ENCODE measurements around the gene STRADA. TPM values are rescaled to one million over a fixed set of nuclear protein-coding genes. Genes with fewer than 3 reads are reported as not detected.

Gene STRADA
- total RNA-seq, 4 donors from 2014 or later: 15.8 to 26.4 (median 19.3) TPM

DNA sequence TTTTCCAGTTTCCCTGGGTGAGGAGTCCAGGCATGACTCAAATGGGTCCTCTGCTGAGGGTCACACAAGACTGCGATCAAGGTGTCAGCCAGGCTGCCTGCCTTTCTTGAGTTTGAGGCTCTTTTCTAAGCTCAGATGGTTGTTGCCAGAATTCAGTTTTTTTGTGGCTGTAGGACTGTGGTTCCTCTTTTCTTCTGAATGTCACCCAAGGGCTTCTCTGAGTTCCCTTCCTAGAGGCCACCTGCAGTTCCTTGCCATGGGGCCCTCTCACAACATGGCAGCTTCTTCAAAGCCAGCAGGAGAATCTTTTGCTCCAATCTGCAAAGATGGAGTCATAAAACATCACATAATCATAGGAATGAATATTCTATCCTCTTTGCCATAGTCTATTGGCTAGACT is 59.2 kb downstream of the STRADA start:
- intact Hi-C loops (cut with DNase I; ENCODE audit: low total_unique reads): no loop called here
- no peak for DNase-seq (ENCODE audit: low spot score in 2 of 2)
- TF ChIP-seq, protein P1, sequence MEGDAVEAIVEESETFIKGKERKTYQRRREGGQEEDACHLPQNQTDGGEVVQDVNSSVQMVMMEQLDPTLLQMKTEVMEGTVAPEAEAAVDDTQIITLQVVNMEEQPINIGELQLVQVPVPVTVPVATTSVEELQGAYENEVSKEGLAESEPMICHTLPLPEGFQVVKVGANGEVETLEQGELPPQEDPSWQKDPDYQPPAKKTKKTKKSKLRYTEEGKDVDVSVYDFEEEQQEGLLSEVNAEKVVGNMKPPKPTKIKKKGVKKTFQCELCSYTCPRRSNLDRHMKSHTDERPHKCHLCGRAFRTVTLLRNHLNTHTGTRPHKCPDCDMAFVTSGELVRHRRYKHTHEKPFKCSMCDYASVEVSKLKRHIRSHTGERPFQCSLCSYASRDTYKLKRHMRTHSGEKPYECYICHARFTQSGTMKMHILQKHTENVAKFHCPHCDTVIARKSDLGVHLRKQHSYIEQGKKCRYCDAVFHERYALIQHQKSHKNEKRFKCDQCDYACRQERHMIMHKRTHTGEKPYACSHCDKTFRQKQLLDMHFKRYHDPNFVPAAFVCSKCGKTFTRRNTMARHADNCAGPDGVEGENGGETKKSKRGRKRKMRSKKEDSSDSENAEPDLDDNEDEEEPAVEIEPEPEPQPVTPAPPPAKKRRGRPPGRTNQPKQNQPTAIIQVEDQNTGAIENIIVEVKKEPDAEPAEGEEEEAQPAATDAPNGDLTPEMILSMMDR (IDR thresholded peaks at IDR 0.05): no peak
- no peak for TF ChIP-seq POLR2A (IDR thresholded peaks at IDR 0.05)
- 88 to 94% methylated on average over 1 of the region's 1 CpG for WGBS, 2 donors
- no peak overlapping the region for H3K4me3 ChIP-seq (ENCODE audit: low read depth, poor library complexity, severe bottlenecking)

DNA sequence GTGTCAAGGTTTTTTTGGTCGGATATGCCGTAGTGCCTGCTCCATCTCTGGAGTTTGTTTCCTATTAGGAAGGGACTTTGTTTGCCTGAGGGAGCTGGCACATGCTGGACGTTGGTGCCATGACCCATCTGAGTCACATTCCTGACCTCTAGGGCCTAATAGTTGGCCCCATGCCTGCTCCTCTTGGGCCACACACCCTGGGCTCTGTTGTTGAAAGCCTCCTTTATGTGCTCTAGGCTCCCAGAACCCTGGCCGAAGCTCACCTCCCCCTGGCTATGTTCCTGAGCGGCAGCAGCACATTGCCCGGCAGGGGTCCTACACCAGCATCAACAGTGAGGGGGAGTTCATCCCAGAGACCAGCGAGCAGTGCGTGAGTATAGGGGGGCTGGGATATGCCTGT is 60.1 kb downstream of the STRADA start:
- no peak for DNase-seq (ENCODE audit: low spot score in 2 of 2)
- intact Hi-C loops (cut with DNase I; ENCODE audit: low total_unique reads): no loop called here
- TF ChIP-seq, protein P1 (IDR thresholded peaks at IDR 0.05): no peak
- TF ChIP-seq POLR2A (IDR thresholded peaks at IDR 0.05): no peak
- H3K4me3 ChIP-seq (ENCODE audit: low read depth, poor library complexity, severe bottlenecking): no peak overlapping the region
- WGBS, 2 donors: 77 to 82% methylated on average over 8 of the region's 8 CpGs

DNA sequence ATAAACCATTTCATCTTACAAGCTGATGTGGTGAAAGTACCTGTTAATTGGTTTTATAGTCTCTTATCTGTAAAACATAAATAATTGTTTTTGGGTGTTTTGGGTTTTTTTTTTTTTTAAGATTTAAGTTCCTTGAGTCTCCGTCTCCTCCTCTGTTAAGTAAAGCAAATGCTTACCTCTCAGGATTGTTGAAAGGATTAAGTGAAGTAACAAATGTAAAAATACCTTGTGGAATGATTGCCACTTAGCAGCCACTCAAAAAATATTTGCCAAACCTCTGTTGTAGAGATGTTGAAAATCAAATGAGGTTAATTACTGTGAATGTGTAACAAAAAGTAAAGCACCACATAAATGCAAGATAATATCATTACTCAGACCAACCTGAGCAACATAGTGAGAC is 60.9 kb downstream of the STRADA start:
- DNase-seq (ENCODE audit: low spot score in 2 of 2): no peak
- H3K4me3 ChIP-seq (ENCODE audit: low read depth, poor library complexity, severe bottlenecking): no peak overlapping the region
- intact Hi-C loops (cut with DNase I; ENCODE audit: low total_unique reads): no loop called here
- 96 to 100% methylated on average over 1 of the region's 1 CpG for WGBS, 2 donors
- TF ChIP-seq POLR2A (IDR thresholded peaks at IDR 0.05): no peak
- TF ChIP-seq, protein P1 (IDR thresholded peaks at IDR 0.05): no peak

DNA sequence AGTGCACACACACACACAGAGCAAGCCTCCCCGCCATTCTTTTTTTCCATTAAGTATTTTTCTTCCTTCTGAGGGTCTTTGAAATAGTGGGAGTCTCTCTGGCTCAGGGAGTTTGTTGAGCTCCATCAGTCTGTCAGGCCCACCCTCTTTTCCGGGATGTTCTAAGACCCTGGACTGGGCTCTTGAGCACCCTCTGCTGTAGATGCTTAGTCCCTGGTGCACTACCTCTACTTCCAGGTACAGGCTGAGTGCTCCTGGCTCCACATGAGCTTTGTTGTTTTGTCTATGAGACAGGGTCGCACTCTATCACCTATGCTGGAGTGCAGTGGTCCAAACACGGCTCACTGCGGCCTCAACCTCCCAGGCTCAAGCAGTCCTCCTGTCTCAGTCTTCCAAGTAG is 62.4 kb downstream of the STRADA start:
- 95 to 97% methylated on average over 5 of the region's 5 CpGs for WGBS, 2 donors
- H3K4me3 ChIP-seq (ENCODE audit: low read depth, poor library complexity, severe bottlenecking): no peak overlapping the region
- intact Hi-C loops (cut with DNase I; ENCODE audit: low total_unique reads): no loop called here
- TF ChIP-seq POLR2A (IDR thresholded peaks at IDR 0.05): no peak
- TF ChIP-seq, protein P1 (IDR thresholded peaks at IDR 0.05): no peak
- no peak for DNase-seq (ENCODE audit: low spot score in 2 of 2)

DNA sequence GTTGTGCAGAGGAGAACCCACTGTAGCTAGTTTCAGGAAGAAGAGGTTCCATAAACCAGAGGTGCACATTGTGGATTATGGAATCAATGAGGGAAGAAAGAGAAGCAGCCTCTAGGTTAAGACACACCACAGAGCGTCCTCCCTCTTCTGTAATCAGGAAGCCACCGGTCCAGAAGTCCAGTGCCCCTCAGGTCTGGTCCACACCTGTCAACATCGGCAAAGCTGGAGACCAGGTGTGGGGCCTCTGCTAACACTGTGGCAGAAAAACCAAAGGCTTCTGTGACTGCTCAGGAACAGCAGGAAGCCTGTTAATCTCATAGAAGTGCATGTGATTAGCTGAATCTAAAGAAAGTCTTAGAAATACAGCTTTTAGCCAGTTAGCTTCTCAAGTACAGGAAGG is 65.0 kb downstream of the STRADA start:
- WGBS, 2 donors: 66 to 67% methylated on average over 3 of the region's 3 CpGs
- DNase-seq (ENCODE audit: low spot score in 2 of 2): peak in 1 of 2 donors; percentile 56
- no peak overlapping the region for H3K4me3 ChIP-seq (ENCODE audit: low read depth, poor library complexity, severe bottlenecking)
- TF ChIP-seq, protein P1 (IDR thresholded peaks at IDR 0.05): no peak
- TF ChIP-seq POLR2A (IDR thresholded peaks at IDR 0.05): no peak
- intact Hi-C loops (cut with DNase I; ENCODE audit: low total_unique reads): no loop called here
